ENCODE measurements around the gene CLEC4A.
"Not testable (repeated sequence)": the region's sequence is repeated elsewhere in the genome, so short reads cannot be mapped to it uniquely, and the experiment has no call there.

Gene CLEC4A

DNA sequence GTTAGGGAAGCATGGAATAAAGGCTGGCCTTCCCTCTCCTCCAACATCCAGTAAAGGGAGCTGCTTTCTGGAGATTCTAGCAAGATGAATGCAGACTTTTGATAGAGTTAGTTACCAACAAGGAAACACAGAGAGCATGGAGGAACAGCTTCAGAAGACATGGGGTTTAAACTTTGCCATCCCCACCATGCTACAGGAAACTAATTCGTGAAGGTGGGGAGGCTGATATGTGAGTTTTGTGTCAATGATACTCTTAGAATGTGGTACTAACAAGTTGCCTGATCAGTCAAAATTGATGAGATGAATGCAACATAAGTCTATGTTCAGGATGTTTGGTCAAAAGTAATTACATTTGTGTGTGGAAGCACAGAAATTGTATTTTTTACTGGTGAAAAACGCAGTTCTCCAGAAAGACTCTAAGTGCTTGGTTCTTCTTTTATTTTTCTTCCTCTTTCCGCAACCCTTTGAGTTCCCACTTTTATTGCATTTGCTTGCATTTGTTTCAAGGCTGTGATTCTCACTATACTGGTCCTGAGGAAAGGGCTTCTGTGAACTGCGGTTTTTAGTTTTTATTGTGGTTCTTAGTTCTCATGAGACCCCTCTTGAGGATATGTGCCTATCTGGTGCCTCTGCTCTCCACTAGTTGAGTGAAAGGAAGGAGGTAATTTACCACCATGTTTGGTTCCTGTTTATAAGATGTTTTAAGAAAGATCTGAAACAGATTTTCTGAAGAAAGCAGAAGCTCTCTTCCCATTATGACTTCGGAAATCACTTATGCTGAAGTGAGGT lies at the start of gene CLEC4A:
TSS of gene CLEC4A (plus strand) at position 494 of the 789 bp plus-strand sequence. CDS start at position 756, 262 bp downstream.
- no peak for DNase-seq
- no peaks in the 10 kb centered on the region for H3K9me3 Mint-ChIP-seq
- peaks cover 8% of the 10 kb centered on the region for H3K36me3 Mint-ChIP-seq
- CTCF ChIA-PET: no interaction called here
- no peaks in the 10 kb centered on the region for H3K27me3 Mint-ChIP-seq
- no peak within 1 kb of the TSS for H3K27ac Mint-ChIP-seq
- H3K4me1 Mint-ChIP-seq: peaks cover 19% of the 10 kb centered on the region
- no peak within 1 kb of the TSS for H3K4me3 Mint-ChIP-seq

DNA sequence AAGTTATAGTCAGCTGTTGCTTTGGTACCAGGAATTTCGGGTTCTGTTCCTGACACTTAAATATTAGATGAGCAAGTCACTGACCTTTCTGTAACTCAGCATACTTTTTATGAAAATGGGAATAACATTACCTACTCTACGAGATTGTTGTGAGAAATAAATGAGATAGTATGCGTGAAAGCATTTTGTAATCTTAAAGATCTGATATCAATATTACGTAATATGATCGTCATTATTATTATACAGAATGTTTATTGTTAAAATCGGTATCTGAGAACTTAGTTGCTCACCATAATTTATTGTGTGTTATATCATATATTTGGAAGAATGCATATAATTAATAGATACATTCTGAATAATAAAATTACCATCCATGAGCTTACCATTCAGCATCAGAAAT lies 47.5 kb upstream of the CLEC4A start:
- no peak for DNase-seq
- Mint-ChIP-seq H3K4me3 (no peak overlapping the region), H3K27ac (no peak overlapping the region), H3K4me1 (peaks cover 28% of the 10 kb centered on the region), H3K36me3 (no peaks in the 10 kb centered on the region), H3K27me3 (peaks cover 11% of the 10 kb centered on the region), H3K9me3 (no peaks in the 10 kb centered on the region)
- CTCF ChIA-PET: interaction anchor here (0.5 kb wide), 1 partner anchor 9 kb away, joined by 5 read pairs; no protein-coding TSS in a partner anchor

DNA sequence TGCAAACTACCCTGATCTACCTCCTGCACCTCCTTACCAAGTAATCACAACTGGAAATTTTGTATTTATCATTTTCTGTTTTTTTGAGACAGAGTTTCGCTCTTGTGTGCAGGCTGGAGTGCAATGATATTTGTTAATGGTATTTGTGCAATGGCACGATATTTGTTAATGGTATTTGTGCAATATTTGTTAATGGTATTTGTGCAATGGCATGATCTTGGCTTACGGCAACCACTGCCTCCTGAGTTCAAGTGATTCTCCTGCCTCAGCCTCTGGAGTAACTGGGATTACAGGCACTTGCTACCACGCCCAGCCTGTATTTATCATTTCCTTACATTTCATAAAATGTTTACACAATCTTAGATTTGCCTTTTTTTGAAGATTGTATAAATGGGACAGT lies 47.1 kb upstream of the CLEC4A start:
- no peaks in the 10 kb centered on the region for H3K9me3 Mint-ChIP-seq
- no peaks in the 10 kb centered on the region for H3K36me3 Mint-ChIP-seq

GRCh38 chr12:8077207-8077606 lies 46.2 kb upstream of the CLEC4A start:
- no peak for DNase-seq
- Mint-ChIP-seq H3K4me3 (no peak overlapping the region), H3K36me3 (no peaks in the 10 kb centered on the region), H3K4me1 (peaks cover 32% of the 10 kb centered on the region), H3K9me3 (no peaks in the 10 kb centered on the region), H3K27ac (no peak overlapping the region), H3K27me3 (peaks cover 7% of the 10 kb centered on the region)
- CTCF ChIA-PET: interaction anchor here (0.6 to 5.4 kb wide), 10 partner anchors 10 to 222 kb away, joined by 3 to 136 read pairs (median 8); partner anchors contain the start of gene C3AR1

More for the DNA sequence above, 47.1 kb upstream of the CLEC4A start:
- peaks cover 11% of the 10 kb centered on the region for H3K27me3 Mint-ChIP-seq
- DNase-seq: no peak
- H3K27ac Mint-ChIP-seq: no peak overlapping the region
- H3K4me3 Mint-ChIP-seq: no peak overlapping the region
- H3K4me1 Mint-ChIP-seq: peaks cover 32% of the 10 kb centered on the region
- CTCF ChIA-PET: interaction anchor here (0.6 to 5.4 kb wide), 4 partner anchors 11 to 30 kb away, joined by 3 to 136 read pairs (median 8); partner anchors contain the start of gene C3AR1

- DNase-seq: peak; percentile 70
- peaks cover 38% of the 10 kb centered on the region for H3K4me1 Mint-ChIP-seq
- peaks cover 1% of the 10 kb centered on the region for H3K36me3 Mint-ChIP-seq
- peaks cover 1% of the 10 kb centered on the region for H3K27me3 Mint-ChIP-seq
- H3K9me3 Mint-ChIP-seq: no peaks in the 10 kb centered on the region
- no peak overlapping the region for H3K4me3 Mint-ChIP-seq
- CTCF ChIA-PET: interaction anchor here (0.7 to 5.4 kb wide), 23 partner anchors 9 to 564 kb away, joined by 3 to 136 read pairs (median 5); partner anchors contain the start of gene C3AR1
- no peak overlapping the region for H3K27ac Mint-ChIP-seq
Observed at GRCh38 chr12:8078398-8078797, 45.0 kb upstream of the CLEC4A start.

- Mint-ChIP-seq H3K9me3 (no peaks in the 10 kb centered on the region), H3K4me1 (peaks cover 43% of the 10 kb centered on the region), H3K4me3 (no peak overlapping the region), H3K27ac (no peak overlapping the region), H3K36me3 (peaks cover 3% of the 10 kb centered on the region), H3K27me3 (no peaks in the 10 kb centered on the region)
- DNase-seq: no peak
- CTCF ChIA-PET: interaction anchor here (0.8 to 5.4 kb wide), 12 partner anchors 9 to 564 kb away, joined by 3 to 136 read pairs (median 5); partner anchors contain the start of gene C3AR1
Observed at GRCh38 chr12:8078916-8079315, 44.5 kb upstream of the CLEC4A start.

- H3K27ac Mint-ChIP-seq: peak overlapping the region; percentile 99
- no peak overlapping the region for H3K4me3 Mint-ChIP-seq
- peaks cover 11% of the 10 kb centered on the region for H3K36me3 Mint-ChIP-seq
- no peaks in the 10 kb centered on the region for H3K9me3 Mint-ChIP-seq
- DNase-seq: no peak
- peaks cover 52% of the 10 kb centered on the region for H3K4me1 Mint-ChIP-seq
- CTCF ChIA-PET: interaction anchor here (5.4 kb wide), 1 partner anchor 33 kb away, joined by 136 read pairs; no protein-coding TSS in a partner anchor
- no peaks in the 10 kb centered on the region for H3K27me3 Mint-ChIP-seq
Observed at GRCh38 chr12:8080120-8080519, 43.3 kb upstream of the CLEC4A start.

GRCh38 chr12:8081251-8081920 lies 42.0 kb upstream of the CLEC4A start:
- Mint-ChIP-seq H3K36me3 (peaks cover 15% of the 10 kb centered on the region), H3K27ac (peak overlapping the region; percentile 99), H3K9me3 (no peaks in the 10 kb centered on the region), H3K27me3 (no peaks in the 10 kb centered on the region), H3K4me3 (peak overlapping the region; percentile 91), H3K4me1 (peaks cover 55% of the 10 kb centered on the region)
- CTCF ChIA-PET: interaction anchor here (5.4 kb wide), 1 partner anchor 35 kb away, joined by 136 read pairs; no protein-coding TSS in a partner anchor
- DNase-seq: peak; percentile 45

DNA sequence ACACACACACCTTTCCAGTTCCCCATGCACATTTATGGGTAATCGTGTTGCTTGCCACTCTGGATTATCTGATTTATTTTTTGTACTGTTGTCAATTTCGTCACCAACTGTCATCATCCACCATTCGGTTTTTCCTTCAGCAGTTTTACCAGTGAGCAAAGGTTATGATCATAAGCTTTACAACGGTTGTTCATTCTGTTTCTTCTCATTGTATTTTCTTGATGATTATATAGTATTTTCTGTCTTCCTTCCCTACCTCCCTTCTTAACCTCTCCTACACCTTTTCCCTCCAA lies 40.7 kb upstream of the CLEC4A start:
- CTCF ChIA-PET: interaction anchor here (0.8 kb wide), 1 partner anchor 37 kb away, joined by 3 read pairs; no protein-coding TSS in a partner anchor
- Mint-ChIP-seq H3K4me3 (peak overlapping the region; percentile 91), H3K4me1 (peaks cover 64% of the 10 kb centered on the region), H3K27ac (peak overlapping the region; percentile 99), H3K27me3 (no peaks in the 10 kb centered on the region), H3K36me3 (peaks cover 18% of the 10 kb centered on the region), H3K9me3 (no peaks in the 10 kb centered on the region)
- no peak for DNase-seq

GRCh38 chr12:8084351-8084750 lies 39.1 kb upstream of the CLEC4A start:
- DNase-seq: peak; percentile 38
- peak overlapping the region; percentile 91 for H3K4me3 Mint-ChIP-seq
- H3K27me3 Mint-ChIP-seq, CTCF ChIA-PET, H3K9me3 Mint-ChIP-seq: not testable (repeated sequence)
- H3K27ac Mint-ChIP-seq: peak overlapping the region; percentile 99
- H3K4me1 Mint-ChIP-seq: peaks cover 67% of the 10 kb centered on the region
- peaks cover 24% of the 10 kb centered on the region for H3K36me3 Mint-ChIP-seq

DNA sequence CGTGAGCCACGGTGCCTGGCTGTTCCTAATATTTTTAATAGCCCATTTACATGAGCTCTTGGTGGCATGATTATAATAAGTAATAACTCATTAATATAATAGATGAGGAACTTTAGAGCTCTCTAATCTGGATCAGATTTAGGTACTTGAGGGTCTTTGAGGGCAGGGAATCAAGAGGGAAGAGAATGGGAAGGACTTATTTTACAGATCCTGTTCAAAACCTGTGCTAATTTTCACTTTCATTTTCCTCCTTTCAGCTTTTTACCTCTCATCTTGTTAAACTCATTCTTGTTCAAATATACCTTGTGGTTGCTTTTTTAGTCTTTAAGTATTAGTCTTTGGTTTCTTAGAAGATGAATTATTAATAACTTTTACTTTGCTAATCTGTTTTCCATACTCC lies 35.8 kb upstream of the CLEC4A start:
- Mint-ChIP-seq H3K4me1 (peaks cover 57% of the 10 kb centered on the region), H3K27me3 (no peaks in the 10 kb centered on the region), H3K27ac (peak overlapping the region; percentile 93), H3K36me3 (peaks cover 54% of the 10 kb centered on the region), H3K4me3 (peak overlapping the region; percentile 68), H3K9me3 (no peaks in the 10 kb centered on the region)
- no peak for DNase-seq
- CTCF ChIA-PET: interaction anchor here (1.0 to 2.1 kb wide), 4 partner anchors 10 to 154 kb away, joined by 3 to 8 read pairs (median 4); no protein-coding TSS in a partner anchor

DNA sequence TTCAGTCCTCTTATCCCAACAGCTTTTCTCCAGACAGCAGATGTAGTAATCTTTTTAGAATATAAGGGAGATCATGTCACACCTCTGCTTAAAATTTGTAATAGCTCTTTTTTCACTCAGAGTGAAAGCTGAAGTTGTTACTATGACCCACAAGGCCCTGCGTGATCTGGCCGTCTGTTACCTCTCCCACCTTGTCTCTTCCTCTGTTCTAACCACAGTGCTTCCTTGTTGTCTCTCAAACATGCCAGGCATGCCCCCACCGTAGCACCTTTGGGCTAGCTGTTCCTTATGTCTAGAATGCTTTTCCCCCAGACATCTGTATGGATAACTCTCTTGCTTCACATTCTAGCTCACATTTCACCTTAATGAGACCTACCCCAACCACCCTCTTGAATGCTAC lies 34.8 kb upstream of the CLEC4A start:
- Mint-ChIP-seq H3K4me1 (peaks cover 49% of the 10 kb centered on the region), H3K9me3 (no peaks in the 10 kb centered on the region), H3K27me3 (no peaks in the 10 kb centered on the region), H3K4me3 (peak overlapping the region; percentile 68), H3K27ac (peak overlapping the region; percentile 93), H3K36me3 (peaks cover 58% of the 10 kb centered on the region)
- DNase-seq: peak; percentile 67
- CTCF ChIA-PET: interaction anchor here (0.8 to 2.1 kb wide), 7 partner anchors 10 to 228 kb away, joined by 3 to 8 read pairs (median 4); partner anchors contain the start of gene C3AR1

- not testable (repeated sequence) for H3K4me3 Mint-ChIP-seq
- peaks cover 57% of the 10 kb centered on the region for H3K36me3 Mint-ChIP-seq
Observed at GRCh38 chr12:8089277-8089676, 34.1 kb upstream of the CLEC4A start.

GRCh38 chr12:8089716-8090115 lies 33.7 kb upstream of the CLEC4A start:
- no peaks in the 10 kb centered on the region for H3K9me3 Mint-ChIP-seq
- CTCF ChIA-PET: interaction anchor here (1.4 kb wide), 1 partner anchor 229 kb away, joined by 4 read pairs; no protein-coding TSS in a partner anchor
- peak overlapping the region; percentile 54 for H3K27ac Mint-ChIP-seq
- DNase-seq: no peak
- H3K27me3 Mint-ChIP-seq: no peaks in the 10 kb centered on the region
- peaks cover 57% of the 10 kb centered on the region for H3K36me3 Mint-ChIP-seq
- H3K4me3 Mint-ChIP-seq: no peak overlapping the region
- peaks cover 38% of the 10 kb centered on the region for H3K4me1 Mint-ChIP-seq

More at GRCh38 chr12:8089277-8089676, 34.1 kb upstream of the CLEC4A start:
- CTCF ChIA-PET: interaction anchor here (1.2 to 1.4 kb wide), 2 partner anchors 23 to 229 kb away, joined by 4 to 6 read pairs; partner anchors contain the start of gene C3AR1
- peaks cover 42% of the 10 kb centered on the region for H3K4me1 Mint-ChIP-seq
- not testable (repeated sequence) for H3K9me3 Mint-ChIP-seq, H3K27me3 Mint-ChIP-seq, DNase-seq
- H3K27ac Mint-ChIP-seq: peak overlapping the region; percentile 93

All from activated naive CD4-positive, alpha-beta T cell treated with anti-CD3 and anti-CD28 coated beads, Interleukin-2, amount 10 ng/mL, durations not matched to agents 7 days and 5 days (primary cell).